HCT116 (cell line): ENCODE data around the gene PBX3. TPM values are rescaled to one million over a fixed set of nuclear protein-coding genes. Genes with fewer than 3 reads are reported as not detected.

Source experiments
- ATAC-seq: fragments of 200-7000 bp; cut with Tn5 transposase; 2 replicates; pipeline ENCODE4 v1.9.1; 2020; ENCODE audit warnings: mild to moderate bottlenecking, moderate library complexity
- BruUV-seq: library from RNA; stranded (reverse); fragments of 400-500 nt; replicated peaks from 2 replicates; lab custom pipeline; 2021; lab: Mats Ljungman, UMichigan
- CTCF ChIA-PET: fragments of 300-600 bp; sonication (Branson Sonifier 250); formaldehyde crosslinking; loops from one replicate; lab custom pipeline; 2021; ENCODE audit warnings: antibody characterized with exemption; lab: Charles Lee
- POLR2A ChIA-PET: fragments of 300-600, 350-600 bp; sonication (Branson Sonifier 250); formaldehyde crosslinking; loops from one replicate; lab custom pipeline; 2021; ENCODE audit warnings: antibody characterized with exemption; lab: Charles Lee
- RAD21 ChIA-PET, 2 experiments: fragments of 300-600 bp; sonication (Branson Sonifier 250); formaldehyde crosslinking; loops; one replicate each; lab custom pipeline; 2023; ENCODE audit warnings: low total read pairs in 2 of 2; ENCODE audit not compliant: uncharacterized antibody in 2 of 2, unreplicated experiment in 2 of 2, low non-redundant PET in 1 of 2; lab: Charles Lee
- DNase-seq: peaks from one replicate; pipeline ENCODE4 v3.0.0-alpha.2; 2010; ENCODE audit warnings: low read depth, low spot score
- H2AFZ ChIP-seq: fragments of 200-600 bp; shearing (Covaris generic), sonication (generic); 2 replicates; pipeline ENCODE4 v1.6.1; 2017; ENCODE audit warnings: low read depth, mixed run types, mixed read lengths, antibody characterized with exemption, low read length; ENCODE audit not compliant: poor library complexity, severe bottlenecking
- H3K27ac ChIP-seq: 2 replicates; pipeline ENCODE4 v1.5.1; 2012; ENCODE audit warnings: low read depth, low read length
- H3K27me3 ChIP-seq: fragments of 200-600 bp; sonication (generic); 2 replicates; pipeline ENCODE4 v1.6.1; 2016; ENCODE audit warnings: mixed run types, low read length, mixed read lengths; ENCODE audit not compliant: insufficient read depth
- H3K36me3 ChIP-seq, 2 experiments: fragments of 200-500 bp in 1 of 2; fragments of 200-600 bp in 1 of 2; sonication (Bioruptor generic) in 1 of 2; sonication (generic) in 1 of 2; 2 replicates each; pipeline versions ENCODE4 v1.5.1 to v1.6.1; 2014 to 2016; ENCODE audit warnings: low read length in 2 of 2, inconsistent platforms in 1 of 2, mixed read lengths in 1 of 2, mixed run types in 1 of 2; ENCODE audit not compliant: insufficient read depth in 2 of 2, control insufficient read depth in 1 of 2
- H3K4me1 ChIP-seq, 2 experiments: fragments of 200-600 bp in 1 of 2; sonication (generic) in 1 of 2; 2 replicates each; pipeline versions ENCODE4 v1.5.1 to v1.6.1; 2012 to 2017; ENCODE audit warnings: low read length in 2 of 2, inconsistent platforms in 1 of 2, mild to moderate bottlenecking in 1 of 2, mixed read lengths in 1 of 2, mixed run types in 1 of 2, moderate library complexity in 1 of 2; ENCODE audit not compliant: insufficient read depth in 2 of 2, control insufficient read depth in 1 of 2
- H3K4me2 ChIP-seq: fragments of 200-600 bp; sonication (generic); 2 replicates; pipeline ENCODE4 v1.6.1; 2017; ENCODE audit warnings: mixed run types, low read length, mixed read lengths
- H3K4me3 ChIP-seq, 2 experiments: fragments of 200-600 bp in 1 of 2; sonication (generic) in 1 of 2; replicated peaks in 1 of 2; 2 replicates each; pipeline ENCODE4 v1.5.1; 2011 to 2016; ENCODE audit warnings: low read length in 2 of 2, control low read depth in 1 of 2, low read depth in 1 of 2, mild to moderate bottlenecking in 1 of 2, mixed read lengths in 1 of 2, mixed run types in 1 of 2
- H3K79me2 ChIP-seq: fragments of 200-600 bp; sonication (generic); 2 replicates; pipeline ENCODE4 v1.6.1; 2017; ENCODE audit warnings: mild to moderate bottlenecking, mixed run types, low read length, moderate library complexity, mixed read lengths; ENCODE audit not compliant: insufficient read depth
- H3K9ac ChIP-seq: fragments of 200-600 bp; sonication (generic); 2 replicates; pipeline ENCODE4 v1.6.1; 2016; ENCODE audit warnings: low read length, mixed read lengths
- H3K9me2 ChIP-seq: fragments of 200-600 bp; sonication (generic), shearing (Covaris generic); 2 replicates; pipeline ENCODE4 v1.6.1; 2017; ENCODE audit warnings: mixed run types, mild to moderate bottlenecking, moderate library complexity; ENCODE audit not compliant: insufficient read depth
- H3K9me3 ChIP-seq, 2 experiments: fragments of 200-500 bp in 1 of 2; fragments of 200-600 bp in 1 of 2; sonication (Bioruptor generic) in 1 of 2; sonication (generic) in 1 of 2; 2 replicates each; pipeline ENCODE4 v1.6.1; 2014 to 2017; ENCODE audit warnings: low read length in 2 of 2, mixed read lengths in 2 of 2, inconsistent platforms in 1 of 2, low read depth in 1 of 2, mild to moderate bottlenecking in 1 of 2, mixed run types in 1 of 2, moderate library complexity in 1 of 2; ENCODE audit not compliant: control insufficient read depth in 1 of 2, insufficient read depth in 1 of 2
- H4K20me1 ChIP-seq: fragments of 200-600 bp; sonication (generic), shearing (Covaris generic); 2 replicates; pipeline ENCODE4 v1.6.1; 2017; ENCODE audit warnings: mixed run types, mild to moderate bottlenecking, moderate library complexity; ENCODE audit not compliant: insufficient read depth
- CBX3 ChIP-seq: IDR thresholded peaks from 2 replicates; pipeline ENCODE4 v1.6.1; 2012; ENCODE audit warnings: low read depth
- CEBPB ChIP-seq: IDR thresholded peaks from 2 replicates; pipeline ENCODE4 v1.6.1; 2012; ENCODE audit warnings: low read depth
- ELF1 ChIP-seq: IDR thresholded peaks from 2 replicates; pipeline ENCODE4 v1.6.1; 2012; ENCODE audit warnings: low read depth, borderline replicate concordance
- EZH2phosphoT487 ChIP-seq: fragments of 200-600 bp; IDR thresholded peaks from 2 replicates; pipeline ENCODE4 v1.6.1; 2018; ENCODE audit warnings: antibody characterized with exemption, borderline replicate concordance
- FOSL1 ChIP-seq: IDR thresholded peaks from 2 replicates; pipeline ENCODE4 v1.6.1; 2012; ENCODE audit warnings: low read depth
- POLR2AphosphoS5 ChIP-seq: IDR thresholded peaks from 2 replicates; pipeline ENCODE4 v1.6.1; 2011; ENCODE audit warnings: mild to moderate bottlenecking, low read depth, low read length, moderate library complexity
- RAD21 ChIP-seq: IDR thresholded peaks from 2 replicates; pipeline ENCODE4 v1.6.1; 2012; ENCODE audit warnings: low read depth, mild to moderate bottlenecking
- SP1 ChIP-seq: IDR thresholded peaks from 2 replicates; pipeline ENCODE4 v1.6.1; 2012; ENCODE audit warnings: low read depth
- SRF ChIP-seq: IDR thresholded peaks from 2 replicates; pipeline ENCODE4 v1.6.1; 2012; ENCODE audit warnings: low read depth
- TCF7L2 ChIP-seq: IDR thresholded peaks from 2 replicates; pipeline ENCODE4 v1.7.0; 2011; ENCODE audit warnings: borderline replicate concordance, inconsistent platforms; ENCODE audit not compliant: insufficient read depth, insufficient read length; ENCODE audit errors: extremely low read depth
- YY1 ChIP-seq: IDR thresholded peaks from 2 replicates; pipeline ENCODE4 v1.6.1; 2011; ENCODE audit warnings: low read length, low read depth, moderate library complexity, mild to moderate bottlenecking; ENCODE audit not compliant: insufficient replicate concordance; ENCODE audit errors: extremely low read depth
- ZFX ChIP-seq: fragments of 450-650 bp; IDR thresholded peaks from 2 replicates; pipeline ENCODE4 v1.6.1; 2017
- ZNF274 ChIP-seq: fragments of 200-500 bp; sonication (Bioruptor generic); IDR thresholded peaks from 2 replicates; pipeline ENCODE4 v1.6.1; 2014; ENCODE audit warnings: mild to moderate bottlenecking, low read depth, low read length, inconsistent platforms
- intact Hi-C: fragments of 100-400 bp; cut with micrococcal nuclease; formaldehyde crosslinking; loops from 2 replicates; pipeline ENCODE4 v1.10.0; 2022
- total RNA-seq: library from RNA; stranded (reverse); gene quantifications from one replicate; pipeline ENCODE4 v1.2.1, GENCODE V29; 2021; ENCODE audit not compliant: unreplicated experiment
- TF ChIP-seq, protein P1 (sequence below): IDR thresholded peaks from 2 replicates; pipeline ENCODE4 v1.6.1; 2012
- TF ChIP-seq, protein P2 (sequence below), 3 experiments: fragments of 200-600 bp in 1 of 3; sonication (generic) in 1 of 3; IDR thresholded peaks in 2 of 3; conservative IDR thresholded peaks in 1 of 3; 2 replicates each; pipeline ENCODE4 v1.5.1; 2012 to 2017; ENCODE audit warnings: low read depth in 2 of 3, low read length in 2 of 3, antibody characterized with exemption in 1 of 3, borderline replicate concordance in 1 of 3, control low read depth in 1 of 3, mild to moderate bottlenecking in 1 of 3, mixed read lengths in 1 of 3, mixed run types in 1 of 3, moderate library complexity in 1 of 3; ENCODE audit not compliant: insufficient read depth in 1 of 3
- TF ChIP-seq, protein P3 (sequence below): IDR thresholded peaks from 2 replicates; pipeline ENCODE4 v1.6.1; 2012
- TF ChIP-seq, protein P4 (sequence below): IDR thresholded peaks from 2 replicates; pipeline ENCODE4 v1.6.1; 2011; ENCODE audit warnings: mild to moderate bottlenecking, low read length, moderate library complexity; ENCODE audit not compliant: insufficient replicate concordance; ENCODE audit errors: extremely low read depth

PBX3 gene
- total RNA-seq, 1 experiment from 2014 or later = 13.5 TPM

DNA sequence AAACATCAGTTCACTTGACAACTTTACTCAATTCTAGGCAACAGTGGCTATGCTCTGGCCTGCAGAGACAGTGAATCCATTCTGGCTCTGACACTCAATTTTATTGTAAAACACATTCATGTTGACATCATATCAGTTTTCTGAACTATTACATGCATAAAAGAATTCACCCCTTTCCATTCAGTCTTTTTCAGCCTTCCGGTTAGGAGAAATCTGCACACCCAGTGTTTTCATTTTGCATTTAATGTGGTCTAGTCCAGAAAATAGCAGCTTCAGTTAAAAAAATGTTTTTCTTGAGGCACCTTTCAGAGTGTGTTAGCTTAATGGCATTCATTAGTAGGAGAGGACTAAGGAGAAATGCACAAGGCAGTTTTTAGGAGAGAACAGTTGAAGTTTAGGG, 95.1 kb downstream of the PBX3 start:
- no peak overlapping the region for H3K4me2 ChIP-seq
- no peak overlapping the region for H3K27ac ChIP-seq
- H4K20me1 ChIP-seq = no peaks in the 10 kb centered on the region
- no peak overlapping the region for H2AFZ ChIP-seq
- no peak overlapping the region for H3K9ac ChIP-seq
- no peaks in the 10 kb centered on the region for H3K79me2 ChIP-seq
- TF ChIP-seq CBX3 = no peak
- TF ChIP-seq, protein P1, sequence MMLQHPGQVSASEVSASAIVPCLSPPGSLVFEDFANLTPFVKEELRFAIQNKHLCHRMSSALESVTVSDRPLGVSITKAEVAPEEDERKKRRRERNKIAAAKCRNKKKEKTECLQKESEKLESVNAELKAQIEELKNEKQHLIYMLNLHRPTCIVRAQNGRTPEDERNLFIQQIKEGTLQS = no peak
- no peak for TF ChIP-seq POLR2AphosphoS5
- no peak for TF ChIP-seq SP1
- TF ChIP-seq EZH2phosphoT487 = no peak
- no peak for TF ChIP-seq TCF7L2
- no peak overlapping the region for H3K4me3 ChIP-seq
- ATAC-seq (no peak), DNase-seq (no peak)
- H3K36me3 ChIP-seq = no peaks in the 10 kb centered on the region
- CTCF ChIA-PET = no interaction called here
- RAD21 ChIA-PET = no interaction called here
- no peaks in the 10 kb centered on the region for H3K9me3 ChIP-seq
- BruUV-seq = no TSS peak
- no peaks in the 10 kb centered on the region for H3K27me3 ChIP-seq
- no peaks in the 10 kb centered on the region for H3K9me2 ChIP-seq
- POLR2A ChIA-PET = no interaction called here
- H3K4me1 ChIP-seq = no peaks in the 10 kb centered on the region
- intact Hi-C loops = no loop called here

DNA sequence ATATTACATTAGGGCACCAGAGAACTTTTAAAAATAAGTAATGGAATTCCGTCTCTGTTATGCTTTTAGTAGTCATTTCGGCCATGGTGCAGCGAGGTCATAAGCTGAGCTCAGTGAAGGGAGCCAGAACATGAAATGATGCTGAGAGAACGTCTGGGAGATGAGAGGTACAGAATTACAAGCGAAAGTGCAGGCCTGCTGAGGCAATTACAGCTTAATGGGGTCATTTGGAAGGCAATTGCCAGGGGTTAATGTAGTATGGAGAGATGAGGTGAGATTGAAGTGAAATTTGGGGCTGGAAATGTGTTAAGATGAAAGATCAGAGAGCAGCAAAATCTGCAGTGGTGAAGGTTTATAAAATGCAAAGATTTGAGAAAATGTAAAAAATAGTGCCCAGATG, 96.5 kb downstream of the PBX3 start:
- Histone ChIP-seq H3K27me3 (no peaks in the 10 kb centered on the region), H3K4me3 (no peak overlapping the region), H3K9ac (no peak overlapping the region), H3K79me2 (no peaks in the 10 kb centered on the region), H3K4me2 (no peak overlapping the region), H4K20me1 (no peaks in the 10 kb centered on the region), H3K9me3 (no peaks in the 10 kb centered on the region), H3K9me2 (no peaks in the 10 kb centered on the region), H2AFZ (no peak overlapping the region), H3K27ac (no peak overlapping the region), H3K4me1 (no peaks in the 10 kb centered on the region), H3K36me3 (no peaks in the 10 kb centered on the region)
- CTCF ChIA-PET = no interaction called here
- POLR2A ChIA-PET = no interaction called here
- ATAC-seq = no peak
- RAD21 ChIA-PET = no interaction called here
- no TSS peak for BruUV-seq
- intact Hi-C loops = no loop called here
- no peak for DNase-seq
- TF ChIP-seq YY1 (no peak), RAD21 (no peak), TCF7L2 (no peak), SP1 (no peak), FOSL1 (no peak), SRF (no peak), ZNF274 (no peak), EZH2phosphoT487 (no peak), CEBPB (no peak), ELF1 (no peak), CBX3 (no peak), ZFX (no peak)
- TF ChIP-seq, protein P2, sequence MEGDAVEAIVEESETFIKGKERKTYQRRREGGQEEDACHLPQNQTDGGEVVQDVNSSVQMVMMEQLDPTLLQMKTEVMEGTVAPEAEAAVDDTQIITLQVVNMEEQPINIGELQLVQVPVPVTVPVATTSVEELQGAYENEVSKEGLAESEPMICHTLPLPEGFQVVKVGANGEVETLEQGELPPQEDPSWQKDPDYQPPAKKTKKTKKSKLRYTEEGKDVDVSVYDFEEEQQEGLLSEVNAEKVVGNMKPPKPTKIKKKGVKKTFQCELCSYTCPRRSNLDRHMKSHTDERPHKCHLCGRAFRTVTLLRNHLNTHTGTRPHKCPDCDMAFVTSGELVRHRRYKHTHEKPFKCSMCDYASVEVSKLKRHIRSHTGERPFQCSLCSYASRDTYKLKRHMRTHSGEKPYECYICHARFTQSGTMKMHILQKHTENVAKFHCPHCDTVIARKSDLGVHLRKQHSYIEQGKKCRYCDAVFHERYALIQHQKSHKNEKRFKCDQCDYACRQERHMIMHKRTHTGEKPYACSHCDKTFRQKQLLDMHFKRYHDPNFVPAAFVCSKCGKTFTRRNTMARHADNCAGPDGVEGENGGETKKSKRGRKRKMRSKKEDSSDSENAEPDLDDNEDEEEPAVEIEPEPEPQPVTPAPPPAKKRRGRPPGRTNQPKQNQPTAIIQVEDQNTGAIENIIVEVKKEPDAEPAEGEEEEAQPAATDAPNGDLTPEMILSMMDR (IDR thresholded peaks at IDR 0.05 in 2 of 3, conservative IDR thresholded peaks at IDR 0.05 in 1 of 3; ENCODE audit: borderline replicate concordance in 1 of 3, insufficient read depth in 1 of 3, low read depth in 2 of 3, low read length in 2 of 3) = no peak
- TF ChIP-seq, protein P3, sequence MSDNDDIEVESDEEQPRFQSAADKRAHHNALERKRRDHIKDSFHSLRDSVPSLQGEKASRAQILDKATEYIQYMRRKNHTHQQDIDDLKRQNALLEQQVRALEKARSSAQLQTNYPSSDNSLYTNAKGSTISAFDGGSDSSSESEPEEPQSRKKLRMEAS = no peak
- TF ChIP-seq, protein P4, sequence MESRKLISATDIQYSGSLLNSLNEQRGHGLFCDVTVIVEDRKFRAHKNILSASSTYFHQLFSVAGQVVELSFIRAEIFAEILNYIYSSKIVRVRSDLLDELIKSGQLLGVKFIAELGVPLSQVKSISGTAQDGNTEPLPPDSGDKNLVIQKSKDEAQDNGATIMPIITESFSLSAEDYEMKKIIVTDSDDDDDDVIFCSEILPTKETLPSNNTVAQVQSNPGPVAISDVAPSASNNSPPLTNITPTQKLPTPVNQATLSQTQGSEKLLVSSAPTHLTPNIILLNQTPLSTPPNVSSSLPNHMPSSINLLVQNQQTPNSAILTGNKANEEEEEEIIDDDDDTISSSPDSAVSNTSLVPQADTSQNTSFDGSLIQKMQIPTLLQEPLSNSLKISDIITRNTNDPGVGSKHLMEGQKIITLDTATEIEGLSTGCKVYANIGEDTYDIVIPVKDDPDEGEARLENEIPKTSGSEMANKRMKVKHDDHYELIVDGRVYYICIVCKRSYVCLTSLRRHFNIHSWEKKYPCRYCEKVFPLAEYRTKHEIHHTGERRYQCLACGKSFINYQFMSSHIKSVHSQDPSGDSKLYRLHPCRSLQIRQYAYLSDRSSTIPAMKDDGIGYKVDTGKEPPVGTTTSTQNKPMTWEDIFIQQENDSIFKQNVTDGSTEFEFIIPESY = no peak
- TF ChIP-seq, protein P1 = no peak
